Measurements from ENCODE around the gene RAB11A. TPM values are rescaled to one million over a fixed set of nuclear protein-coding genes. Genes with fewer than 3 reads are reported as not detected.

Gene RAB11A
- total RNA-seq: 393 and 545 TPM in 2 replicates

GRCh38 chr15:65869126-65869953 lies at the start of gene RAB11A:
Gene RAB11A, plus strand, starts transcription at chr15:65869491. Its CDS starts 95 bp downstream, at chr15:65869586.
- no peak for DNase-seq (ENCODE audit: extremely low read depth, low read depth, low spot score)

GRCh38 chr15:65819563-65819960 lies 49.7 kb upstream of the RAB11A start:
- no peak for DNase-seq (ENCODE audit: extremely low read depth, low read depth, low spot score)

DNA sequence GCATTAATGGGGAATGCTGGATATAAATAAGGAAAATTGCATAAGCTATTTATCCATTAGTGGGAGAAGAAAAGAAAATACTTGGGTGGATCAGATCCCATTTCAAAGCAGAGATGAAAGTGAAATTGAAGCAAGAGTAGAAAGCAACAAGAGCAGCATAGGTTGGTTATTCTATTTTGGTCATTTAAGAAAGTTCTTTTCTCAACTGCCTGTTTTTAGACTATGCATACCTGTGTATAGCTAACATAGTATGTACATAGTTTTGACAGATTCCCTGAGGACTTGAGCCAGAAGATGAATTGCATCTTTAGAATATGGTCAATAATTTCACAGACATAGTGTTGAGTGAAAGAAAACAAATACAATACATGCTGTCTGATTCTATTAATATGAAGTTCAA lies 48.2 kb upstream of the RAB11A start:
- DNase-seq (ENCODE audit: extremely low read depth, low read depth, low spot score): no peak

DNA sequence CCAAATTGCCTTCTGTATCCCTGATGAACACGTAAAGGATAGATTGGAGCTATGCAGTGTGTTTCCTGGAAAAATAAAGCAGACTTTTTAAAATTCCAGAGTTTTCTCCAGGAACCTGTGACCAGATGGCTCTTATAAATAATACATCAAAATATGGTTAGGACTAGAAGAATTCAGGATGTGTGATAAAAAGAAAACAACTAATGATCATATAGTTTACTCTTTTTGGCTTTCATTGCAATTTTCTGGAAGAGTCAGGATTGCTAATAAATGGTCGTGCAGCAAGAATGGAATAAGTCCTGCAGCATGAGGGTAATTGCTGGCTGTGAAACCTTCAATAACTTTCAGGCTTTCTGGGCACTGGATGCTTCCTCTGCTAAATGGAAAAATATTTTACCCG lies 47.0 kb upstream of the RAB11A start:
- DNase-seq (ENCODE audit: extremely low read depth, low read depth, low spot score): no peak

DNA sequence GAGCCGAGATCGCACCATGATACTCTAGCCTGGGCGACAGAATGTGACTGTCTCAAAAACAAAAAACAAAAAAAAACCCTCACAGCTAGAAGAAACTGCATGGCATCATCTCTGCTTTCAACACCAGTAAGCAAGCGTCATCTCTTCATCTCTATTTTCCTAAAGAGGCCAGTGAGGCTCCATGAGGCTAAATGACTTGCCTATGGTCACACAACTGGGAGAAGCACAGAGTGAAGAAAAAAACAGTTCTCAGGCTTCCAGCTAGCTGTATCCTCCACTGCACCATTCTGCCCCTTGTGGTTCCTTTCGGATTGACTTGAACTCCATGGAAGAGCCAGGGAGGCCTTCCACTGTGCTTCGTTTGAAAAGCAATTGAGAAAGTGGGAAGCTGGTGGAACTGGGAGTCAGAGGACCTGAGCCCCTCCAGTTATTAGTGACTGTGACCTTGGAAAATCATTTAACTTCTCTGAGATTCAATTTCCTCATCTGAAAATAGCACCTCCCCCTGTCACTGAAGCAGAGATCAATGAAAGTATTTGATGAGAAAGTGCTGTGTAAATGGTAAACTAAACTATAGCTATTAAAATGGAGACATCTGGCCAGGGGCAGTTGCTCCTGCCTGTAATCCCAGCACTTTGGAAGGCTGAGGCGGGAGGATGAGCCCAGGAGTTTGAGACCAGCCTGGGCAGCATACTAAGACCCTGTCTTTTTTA lies 45.1 kb upstream of the RAB11A start:
- DNase-seq (ENCODE audit: extremely low read depth, low read depth, low spot score): no peak

GRCh38 chr15:65824941-65825544 lies 44.2 kb upstream of the RAB11A start:
- no peak for DNase-seq (ENCODE audit: extremely low read depth, low read depth, low spot score)

GRCh38 chr15:65827065-65827464 lies 42.2 kb upstream of the RAB11A start:
- no peak for DNase-seq (ENCODE audit: extremely low read depth, low read depth, low spot score)

DNA sequence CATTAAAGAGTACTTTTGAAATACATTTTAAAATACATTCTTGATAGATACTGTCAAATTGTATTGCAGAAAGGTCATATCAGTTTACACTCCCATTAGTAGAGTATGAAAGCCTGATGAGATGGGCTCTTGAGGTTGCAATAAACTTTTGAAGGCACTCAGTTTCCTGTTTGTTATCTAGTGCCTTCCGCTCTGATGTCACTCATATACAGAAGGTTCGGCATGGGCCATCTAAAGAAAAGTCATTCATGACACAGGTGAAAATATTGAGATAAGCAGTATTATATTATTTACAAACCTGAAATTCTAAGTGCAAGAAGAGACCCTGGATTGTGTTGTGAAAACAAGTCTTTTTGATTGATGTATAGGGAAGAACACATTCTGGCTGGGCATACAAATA lies 40.7 kb upstream of the RAB11A start:
- DNase-seq (ENCODE audit: extremely low read depth, low read depth, low spot score): no peak

- DNase-seq (ENCODE audit: extremely low read depth, low read depth, low spot score): no peak
Observed at GRCh38 chr15:65829130-65829764, 40.0 kb upstream of the RAB11A start.

DNA sequence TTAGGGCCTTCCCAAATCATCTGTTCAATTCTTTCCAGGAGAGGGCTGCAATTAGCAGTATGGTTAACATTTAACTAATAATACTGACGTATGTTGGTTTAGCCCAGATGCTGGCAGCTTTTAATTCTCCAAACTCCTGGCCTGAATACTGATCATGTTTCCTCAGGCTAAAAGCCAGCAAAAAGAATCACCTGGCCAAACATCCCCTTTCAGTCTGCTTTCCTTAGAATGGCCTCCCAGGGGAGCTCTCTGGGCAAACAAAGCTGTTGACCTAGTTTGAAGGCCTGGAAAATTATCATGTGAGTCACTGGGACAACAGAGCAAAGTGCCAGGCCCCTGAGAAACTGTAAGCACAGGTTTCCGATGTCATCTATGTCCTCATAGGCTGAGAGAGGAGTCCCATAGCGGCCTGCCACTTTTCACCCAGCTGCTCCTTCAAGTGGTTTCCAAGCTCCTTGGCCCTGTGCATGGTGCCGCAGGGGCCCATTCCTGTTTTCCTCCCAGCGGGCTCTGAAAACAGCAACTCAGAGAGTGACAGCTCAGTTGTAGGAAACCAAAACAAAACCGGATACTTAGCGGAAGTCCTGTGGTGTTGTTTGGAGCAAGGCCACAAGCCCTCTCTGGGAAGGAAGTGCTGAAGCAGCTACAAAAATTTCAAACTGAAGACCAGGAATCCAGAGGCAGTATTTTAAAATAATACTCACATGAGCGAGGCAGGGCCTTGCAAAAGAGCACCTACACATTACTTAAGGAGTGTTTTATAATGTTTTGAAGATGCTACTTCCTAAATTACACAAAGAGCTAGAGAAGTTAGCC lies 36.5 kb upstream of the RAB11A start:
- DNase-seq (ENCODE audit: extremely low read depth, low read depth, low spot score): peak; percentile 89

DNA sequence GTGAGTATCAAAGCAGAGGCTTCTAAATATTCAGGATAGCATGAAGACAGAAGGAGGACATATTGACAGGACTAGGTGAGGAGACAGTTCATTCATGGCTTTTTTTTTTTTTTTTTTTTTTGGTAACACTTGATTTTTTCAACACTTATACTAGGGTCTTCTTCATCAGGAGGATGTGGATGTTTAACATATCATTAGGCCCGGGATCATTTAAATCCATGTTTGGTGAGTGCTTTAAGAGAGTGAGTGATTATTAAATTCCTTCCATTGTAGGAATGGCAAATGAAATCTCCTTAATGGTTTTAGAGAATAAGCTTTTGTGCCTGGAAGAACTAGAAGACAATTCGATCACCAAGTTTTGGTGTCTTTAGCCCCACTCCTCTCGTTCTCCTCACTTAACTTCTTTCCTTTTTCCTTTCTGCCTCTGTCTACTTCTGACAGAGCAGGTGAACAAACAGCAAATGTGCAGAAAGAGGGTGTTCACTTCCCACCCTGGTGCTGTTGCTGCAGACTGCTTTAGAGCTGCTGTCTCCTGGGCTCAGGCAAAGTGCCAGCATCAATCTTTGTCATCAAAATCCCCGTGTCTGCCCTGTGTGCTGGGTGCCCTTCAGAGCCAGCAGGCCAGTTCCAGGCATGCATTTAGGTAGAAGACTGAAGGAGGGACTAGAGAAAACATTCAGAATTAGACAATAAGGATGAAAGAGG lies 35.6 kb upstream of the RAB11A start:
- DNase-seq (ENCODE audit: extremely low read depth, low read depth, low spot score): no peak

DNA sequence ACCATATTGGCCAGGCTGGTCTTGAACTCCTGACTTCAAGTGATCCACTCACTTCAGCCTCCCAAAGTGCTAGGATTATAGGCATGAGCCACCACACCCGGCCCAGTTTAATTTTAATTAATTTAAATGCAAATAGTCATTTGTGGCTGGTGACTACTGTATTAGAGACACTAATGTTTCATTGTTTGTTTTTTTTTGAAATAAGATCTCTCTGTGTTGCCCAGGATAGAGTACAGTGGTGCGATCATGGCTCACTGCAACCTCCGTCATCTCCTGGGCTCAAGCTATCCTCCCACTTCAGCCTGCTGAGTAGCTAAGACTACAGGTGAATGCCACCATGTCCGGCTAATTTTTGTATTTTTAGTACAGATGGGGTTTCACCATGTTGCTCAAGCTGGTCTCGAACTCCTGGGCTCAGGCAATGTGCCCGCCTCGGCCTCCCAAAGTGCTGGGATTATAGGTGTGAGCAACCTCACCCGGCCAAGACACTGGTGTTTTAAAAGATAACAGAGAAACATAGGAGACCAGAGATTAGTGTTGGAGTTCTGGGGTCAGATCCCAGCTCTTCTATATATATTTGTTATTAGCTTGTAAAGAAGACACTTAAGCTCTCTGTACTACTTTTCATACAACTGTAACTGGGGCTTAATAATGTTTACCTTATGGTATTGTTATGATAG lies 34.5 kb upstream of the RAB11A start:
- DNase-seq (ENCODE audit: extremely low read depth, low read depth, low spot score): no peak

- DNase-seq (ENCODE audit: extremely low read depth, low read depth, low spot score): no peak
Observed at GRCh38 chr15:65835447-65835846, 33.8 kb upstream of the RAB11A start.

GRCh38 chr15:65836665-65837064 lies 32.6 kb upstream of the RAB11A start:
- DNase-seq (ENCODE audit: extremely low read depth, low read depth, low spot score): no peak

- DNase-seq (ENCODE audit: extremely low read depth, low read depth, low spot score): no peak
Observed at GRCh38 chr15:65837301-65838294, 31.7 kb upstream of the RAB11A start.

DNA sequence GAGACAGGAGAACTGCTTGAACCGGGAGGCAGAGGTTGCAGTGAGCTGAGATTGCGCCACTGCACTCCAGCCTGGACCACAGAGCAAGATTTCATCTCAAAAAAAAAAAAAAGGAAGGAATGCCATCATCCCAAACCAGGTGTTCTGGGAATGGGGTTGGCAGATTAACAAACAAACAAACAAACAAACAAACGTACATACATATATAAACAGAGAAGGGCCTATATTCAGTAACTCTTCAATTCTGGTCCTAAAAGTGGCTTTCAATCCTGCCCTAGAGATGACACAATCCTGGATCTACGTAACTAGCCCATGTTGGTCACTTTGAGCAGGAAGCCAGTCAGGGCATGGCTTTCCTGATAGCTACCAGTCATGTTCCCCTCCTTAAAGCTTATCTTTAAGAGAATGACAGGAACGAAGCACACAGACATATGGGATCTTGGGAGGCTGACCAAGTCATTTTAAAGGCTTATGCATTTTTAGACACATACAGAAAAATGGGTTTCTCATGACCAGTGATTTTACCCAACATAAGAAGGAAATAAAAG lies 29.9 kb upstream of the RAB11A start:
- no peak for DNase-seq (ENCODE audit: extremely low read depth, low read depth, low spot score)

DNA sequence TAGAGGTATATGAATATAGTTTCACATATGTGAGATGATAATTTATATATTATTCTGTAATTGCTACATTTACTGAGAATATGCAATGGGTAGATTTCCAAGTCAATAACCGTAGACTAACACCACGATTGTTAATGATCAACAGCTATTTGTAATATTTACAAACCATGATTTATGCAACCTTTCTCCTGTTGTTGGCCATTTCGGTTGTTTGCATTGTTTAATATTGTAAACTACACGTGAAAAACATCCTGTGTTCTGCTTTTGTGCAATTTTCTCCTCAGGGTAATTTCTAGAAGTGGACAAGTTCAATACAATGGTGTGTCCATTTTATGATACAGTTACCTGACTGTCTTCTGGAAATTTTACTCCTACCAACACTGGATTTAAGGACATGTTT lies 29.3 kb upstream of the RAB11A start:
- no peak for DNase-seq (ENCODE audit: extremely low read depth, low read depth, low spot score)

Data from glomerular endothelial cell (primary cell).